Neuronal stem cell (in vitro differentiated cells): ENCODE results near the gene SELENOV.

ENCODE experiments used
- DNase-seq: peaks from one replicate; pipeline ENCODE4 v3.0.0-alpha.2; 2013; ENCODE audit warnings: low spot score
- H2AFZ ChIP-seq: one replicate; pipeline ENCODE4 v1.6.1; 2013; ENCODE audit warnings: mild to moderate bottlenecking, low read length, inconsistent platforms
- H2AK5ac ChIP-seq: 2 replicates; pipeline ENCODE4 v1.6.1; 2013; ENCODE audit warnings: low read depth, mild to moderate bottlenecking, inconsistent platforms, low read length, moderate library complexity, mixed read lengths
- H2BK120ac ChIP-seq: 2 replicates; pipeline ENCODE4 v1.6.1; 2013; ENCODE audit warnings: low read depth, mild to moderate bottlenecking, inconsistent platforms, low read length, moderate library complexity, mixed read lengths
- H2BK12ac ChIP-seq: one replicate; pipeline ENCODE4 v1.6.1; 2013; ENCODE audit warnings: low read length, inconsistent platforms
- H2BK15ac ChIP-seq: 2 replicates; pipeline ENCODE4 v1.6.1; 2013; ENCODE audit warnings: mild to moderate bottlenecking, low read length, inconsistent platforms, mixed read lengths
- H2BK5ac ChIP-seq: one replicate; pipeline ENCODE4 v1.6.1; 2013; ENCODE audit warnings: inconsistent platforms, mild to moderate bottlenecking, low read length, moderate library complexity
- H3K14ac ChIP-seq: one replicate; pipeline ENCODE4 v1.6.1; 2013; ENCODE audit warnings: low read length, inconsistent platforms
- H3K18ac ChIP-seq: 2 replicates; pipeline ENCODE4 v1.6.1; 2013; ENCODE audit warnings: low read length, inconsistent platforms
- H3K23ac ChIP-seq: 2 replicates; pipeline ENCODE4 v1.6.1; 2013; ENCODE audit warnings: low read depth, mild to moderate bottlenecking, mixed read lengths, low read length, inconsistent platforms; ENCODE audit not compliant: poor library complexity
- H3K27ac ChIP-seq: replicated peaks from 3 replicates; pipeline ENCODE4 v1.5.1; 2013; ENCODE audit warnings: low read length, inconsistent platforms
- H3K27me3 ChIP-seq, 3 experiments: 2 replicates each; pipeline ENCODE4 v1.6.1; 2013; ENCODE audit warnings: low read length in 3 of 3, mild to moderate bottlenecking in 2 of 3, inconsistent platforms in 1 of 3, low read depth in 1 of 3, mixed read lengths in 1 of 3, moderate library complexity in 1 of 3; ENCODE audit not compliant: control insufficient read depth in 3 of 3, insufficient read depth in 3 of 3
- H3K36me3 ChIP-seq, 2 donors: replicated peaks in 1 of 2; 2 replicates each; pipeline ENCODE4 v1.6.1; 2013; ENCODE audit warnings: low read length in 2 of 2; ENCODE audit not compliant: control insufficient read depth in 2 of 2, insufficient read depth in 2 of 2
- H3K4ac ChIP-seq: 2 replicates; pipeline ENCODE4 v1.6.1; 2013; ENCODE audit warnings: inconsistent platforms, mild to moderate bottlenecking, low read length, moderate library complexity
- H3K4me1 ChIP-seq, 2 donors: 1 replicate in 1 of 2; 2 replicates in 1 of 2; pipeline ENCODE4 v1.6.1; 2013; ENCODE audit warnings: low read length in 2 of 2, low read depth in 1 of 2; ENCODE audit not compliant: control insufficient read depth in 2 of 2, insufficient read depth in 1 of 2
- H3K4me2 ChIP-seq: one replicate; pipeline ENCODE4 v1.6.1; 2013; ENCODE audit warnings: mild to moderate bottlenecking, low read length, inconsistent platforms; ENCODE audit not compliant: insufficient read depth, poor library complexity, severe bottlenecking
- H3K4me3 ChIP-seq, 2 donors: 2 replicates each; pipeline ENCODE4 v1.5.1; 2013; ENCODE audit warnings: low read length in 2 of 2, mild to moderate bottlenecking in 2 of 2, inconsistent platforms in 1 of 2, moderate library complexity in 1 of 2
- H3K79me1 ChIP-seq: one replicate; pipeline ENCODE4 v1.6.1; 2013; ENCODE audit warnings: low read depth, mild to moderate bottlenecking, inconsistent platforms, low read length, moderate library complexity
- H3K9ac ChIP-seq: one replicate; pipeline ENCODE4 v1.6.1; 2013; ENCODE audit warnings: mild to moderate bottlenecking, low read depth, low read length, inconsistent platforms; ENCODE audit not compliant: poor library complexity
- H3K9me3 ChIP-seq, 2 donors: replicated peaks in 1 of 2; 2 replicates each; pipeline versions ENCODE3 to v1.6.1; 2013; ENCODE audit warnings: low read length in 2 of 2, mild to moderate bottlenecking in 2 of 2, inconsistent platforms in 1 of 2, low read depth in 1 of 2, mixed read lengths in 1 of 2, moderate library complexity in 1 of 2; ENCODE audit not compliant: control insufficient read depth in 2 of 2, insufficient read depth in 1 of 2
- H4K8ac ChIP-seq: one replicate; pipeline ENCODE4 v1.6.1; 2013; ENCODE audit warnings: low read depth, mild to moderate bottlenecking, inconsistent platforms, low read length, moderate library complexity
- H4K91ac ChIP-seq: one replicate; pipeline ENCODE4 v1.6.1; 2013; ENCODE audit warnings: low read length, low read depth, mild to moderate bottlenecking, inconsistent platforms; ENCODE audit not compliant: poor library complexity
- WGBS, 2 donors: extraction: QIAGEN DNeasy Blood & Tissue Kit; methylation state at CpG; one replicate each; pipeline ENCODE4 v1.1.7; 2013; ENCODE audit warnings: missing lambda C conversion rate in 2 of 2, mixed read lengths in 1 of 2; ENCODE audit not compliant: insufficient read length in 2 of 2, insufficient replicate concordance in 1 of 2; ENCODE audit errors: extremely low coverage in 2 of 2; 5-methylcytosine and 5-hydroxymethylcytosine counted together

Gene SELENOV

GRCh38 chr19:39483141-39483540, 31.8 kb upstream of the SELENOV start:
- no peak for DNase-seq
- Histone ChIP-seq H4K8ac (no peak overlapping the region), H3K18ac (no peak overlapping the region), H2BK120ac (no peak overlapping the region), H2BK5ac (no peak overlapping the region), H3K4me3 (no peak overlapping the region), H3K27me3 (no peaks in the 10 kb centered on the region), H3K23ac (no peak overlapping the region), H3K4me1 (peaks cover 10 to 12% of the 10 kb centered on the region in 2 donors), H3K9ac (no peak overlapping the region), H3K27ac (no peak overlapping the region), H2AFZ (no peak overlapping the region), H3K14ac (no peak overlapping the region), H3K9me3 (no peaks in the 10 kb centered on the region), H3K4ac (no peak overlapping the region), H3K4me2 (no peak overlapping the region), H2BK12ac (no peak overlapping the region), H2BK15ac (no peak overlapping the region), H4K91ac (no peak overlapping the region), H3K79me1 (peaks cover 17% of the 10 kb centered on the region), H2AK5ac (no peak overlapping the region), H3K36me3 (peaks cover 23 to 51% of the 10 kb centered on the region in 2 donors)
- no CpG with 5 or more reads among the region's 6 CpGs for WGBS, 2 donors

GRCh38 chr19:39489756-39490155, 25.2 kb upstream of the SELENOV start:
- Histone ChIP-seq H4K8ac (no peak overlapping the region), H3K9me3 (no peaks in the 10 kb centered on the region), H3K27ac (no peak overlapping the region), H3K18ac (no peak overlapping the region), H3K4me1 (no peaks in the 10 kb centered on the region), H3K4ac (no peak overlapping the region), H3K27me3 (no peaks in the 10 kb centered on the region), H2AFZ (no peak overlapping the region), H3K4me2 (no peak overlapping the region), H3K23ac (no peak overlapping the region), H2BK12ac (no peak overlapping the region), H4K91ac (no peak overlapping the region), H3K36me3 (peaks cover 37 to 63% of the 10 kb centered on the region in 2 donors), H2AK5ac (no peak overlapping the region), H2BK15ac (no peak overlapping the region), H2BK5ac (no peak overlapping the region), H3K14ac (no peak overlapping the region), H3K4me3 (no peak overlapping the region), H2BK120ac (no peak overlapping the region), H3K9ac (no peak overlapping the region), H3K79me1 (peaks cover 8% of the 10 kb centered on the region)
- no CpG with 5 or more reads among the region's 10 CpGs for WGBS, 2 donors
- no peak for DNase-seq

GRCh38 chr19:39492225-39492624, 22.7 kb upstream of the SELENOV start:
- WGBS, 2 donors, result no CpG with 5 or more reads among the region's 6 CpGs
- Histone ChIP-seq H4K8ac (no peak overlapping the region), H3K27ac (no peak overlapping the region), H3K36me3 (peaks cover 26 to 40% of the 10 kb centered on the region in 2 donors), H3K4ac (no peak overlapping the region), H3K27me3 (no peaks in the 10 kb centered on the region), H2BK5ac (no peak overlapping the region), H2BK15ac (no peak overlapping the region), H3K14ac (no peak overlapping the region), H3K4me2 (no peak overlapping the region), H2AFZ (no peak overlapping the region), H3K9me3 (no peaks in the 10 kb centered on the region), H2BK12ac (no peak overlapping the region), H3K23ac (no peak overlapping the region), H4K91ac (no peak overlapping the region), H3K4me1 (no peaks in the 10 kb centered on the region), H3K4me3 (no peak overlapping the region), H3K79me1 (peaks cover 1% of the 10 kb centered on the region), H2BK120ac (no peak overlapping the region), H3K18ac (no peak overlapping the region), H2AK5ac (no peak overlapping the region), H3K9ac (no peak overlapping the region)
- DNase-seq, result no peak

- H2BK5ac ChIP-seq, result no peak overlapping the region
- no peaks in the 10 kb centered on the region for H3K27me3 ChIP-seq
- H3K23ac ChIP-seq, result no peak overlapping the region
- H2BK120ac ChIP-seq, result no peak overlapping the region
- no peak overlapping the region for H3K4me3 ChIP-seq
- no peak overlapping the region for H3K18ac ChIP-seq
- no peak for DNase-seq
- no CpG with 5 or more reads among the region's 3 CpGs for WGBS, 2 donors
- H4K8ac ChIP-seq, result no peak overlapping the region
- no peak overlapping the region for H3K9ac ChIP-seq
- H2AK5ac ChIP-seq, result no peak overlapping the region
- peaks cover 25 to 38% of the 10 kb centered on the region in 2 donors for H3K36me3 ChIP-seq
- no peak overlapping the region for H3K4ac ChIP-seq
- no peak overlapping the region for H3K27ac ChIP-seq
- H4K91ac ChIP-seq, result no peak overlapping the region
- no peak overlapping the region for H2BK15ac ChIP-seq
- no peak overlapping the region for H3K4me2 ChIP-seq
- no peaks in the 10 kb centered on the region for H3K4me1 ChIP-seq
- no peak overlapping the region for H2BK12ac ChIP-seq
- peaks cover 1% of the 10 kb centered on the region for H3K79me1 ChIP-seq
- no peak overlapping the region for H2AFZ ChIP-seq
- no peak overlapping the region for H3K14ac ChIP-seq
- no peaks in the 10 kb centered on the region for H3K9me3 ChIP-seq
These were observed 22.2 kb upstream of the SELENOV start for GRCh38 chr19:39492788-39493187.
